GM19025 (cell line): ENCODE data around the gene DDAH2.

ENCODE experiments used
- ATAC-seq: cut with Tn5 transposase; IDR thresholded peaks from one replicate; pipeline ENCODE4 v1.9.1; 2021; ENCODE audit warnings: mild to moderate bottlenecking, low read depth, moderate library complexity; ENCODE audit not compliant: unreplicated experiment

DDAH2 gene

DNA sequence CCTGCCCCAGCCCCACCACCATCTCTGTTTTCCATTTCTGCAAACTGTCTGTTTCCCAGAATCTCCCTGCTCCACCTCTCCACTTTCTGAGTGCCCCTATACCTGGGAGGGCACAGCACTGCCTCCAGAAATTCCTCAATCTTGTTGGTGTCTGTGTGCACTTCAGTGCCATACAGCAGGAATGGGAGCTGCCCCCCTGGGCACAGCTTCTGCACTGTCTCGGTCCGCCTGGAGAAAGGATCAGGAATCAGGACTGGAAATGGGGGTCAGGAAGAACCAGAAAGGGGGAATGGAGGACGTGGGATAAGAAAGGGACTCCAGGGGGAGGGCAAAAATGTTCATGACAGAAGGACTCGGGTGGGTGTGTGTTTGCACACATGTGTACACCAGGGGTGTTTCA, 4.6 kb upstream of the DDAH2 start:
- no peak for ATAC-seq

GRCh38 chr6:31732029-31732428, 2.9 kb upstream of the DDAH2 start:
- no peak for ATAC-seq

DNA sequence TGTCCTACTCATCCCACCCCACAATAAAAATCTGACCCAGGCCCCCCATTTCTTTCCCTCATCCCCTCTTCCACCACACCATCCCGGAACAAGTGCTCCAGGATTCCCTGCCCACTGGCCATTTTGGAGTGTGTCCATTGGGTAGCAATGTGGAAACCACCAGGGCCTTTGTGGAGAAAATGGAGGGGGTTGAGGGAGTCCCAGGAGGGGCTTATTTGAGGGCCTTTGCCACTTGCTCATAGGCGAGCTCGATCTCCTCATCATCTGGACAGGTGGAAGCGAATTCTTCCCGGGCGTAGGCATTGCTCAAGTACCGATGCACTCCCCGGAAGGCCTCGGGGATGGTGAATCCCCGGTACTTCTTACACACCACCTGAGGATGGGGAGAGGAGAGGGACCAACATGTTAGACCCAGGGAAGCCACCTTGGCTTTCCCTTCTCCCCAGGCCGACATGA, 1.6 kb upstream of the DDAH2 start:
- no peak for ATAC-seq

GRCh38 chr6:31729979-31730630, 1.0 kb upstream of the DDAH2 start:
- ATAC-seq: no peak

GRCh38 chr6:31729515-31729978, 448 bp upstream of the DDAH2 start:
- peak; percentile 42 for ATAC-seq

GRCh38 chr6:31727717-31728671, 1.1 kb downstream of the DDAH2 start:
- ATAC-seq: no peak

DNA sequence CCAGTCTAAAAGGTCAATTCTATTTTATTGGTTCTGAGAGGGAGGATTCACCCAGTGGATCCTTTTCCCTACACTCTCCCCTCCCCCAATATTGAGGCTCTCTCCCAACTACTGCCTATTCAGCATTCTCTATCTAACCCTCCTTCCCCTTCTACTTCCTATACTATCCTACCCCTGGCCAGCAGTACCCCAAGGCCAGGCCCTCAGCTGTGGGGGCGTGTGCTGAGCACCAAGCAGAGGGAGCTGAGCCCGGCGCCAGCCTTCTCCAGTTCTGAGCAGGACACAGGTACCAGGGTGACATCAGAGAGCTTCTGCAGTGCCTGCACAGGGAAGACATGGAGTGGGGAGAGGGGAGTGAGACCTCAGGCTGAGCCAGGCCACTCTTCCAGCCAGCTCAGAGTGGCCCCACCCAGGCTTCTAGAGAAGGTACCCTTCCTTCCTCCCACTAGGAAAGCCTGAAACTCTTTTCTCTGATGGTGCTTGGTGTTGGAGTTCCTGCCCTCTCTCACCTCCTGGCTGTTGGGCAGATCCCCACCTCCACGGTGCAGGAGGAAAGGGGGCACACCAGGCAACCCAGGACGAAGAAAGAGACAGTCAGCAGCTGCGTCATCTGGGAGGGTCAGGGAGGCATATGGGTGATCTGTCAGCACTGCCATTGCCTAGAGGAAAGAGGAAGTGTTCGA, 1.9 kb downstream of the DDAH2 start:
- ATAC-seq: no peak

DNA sequence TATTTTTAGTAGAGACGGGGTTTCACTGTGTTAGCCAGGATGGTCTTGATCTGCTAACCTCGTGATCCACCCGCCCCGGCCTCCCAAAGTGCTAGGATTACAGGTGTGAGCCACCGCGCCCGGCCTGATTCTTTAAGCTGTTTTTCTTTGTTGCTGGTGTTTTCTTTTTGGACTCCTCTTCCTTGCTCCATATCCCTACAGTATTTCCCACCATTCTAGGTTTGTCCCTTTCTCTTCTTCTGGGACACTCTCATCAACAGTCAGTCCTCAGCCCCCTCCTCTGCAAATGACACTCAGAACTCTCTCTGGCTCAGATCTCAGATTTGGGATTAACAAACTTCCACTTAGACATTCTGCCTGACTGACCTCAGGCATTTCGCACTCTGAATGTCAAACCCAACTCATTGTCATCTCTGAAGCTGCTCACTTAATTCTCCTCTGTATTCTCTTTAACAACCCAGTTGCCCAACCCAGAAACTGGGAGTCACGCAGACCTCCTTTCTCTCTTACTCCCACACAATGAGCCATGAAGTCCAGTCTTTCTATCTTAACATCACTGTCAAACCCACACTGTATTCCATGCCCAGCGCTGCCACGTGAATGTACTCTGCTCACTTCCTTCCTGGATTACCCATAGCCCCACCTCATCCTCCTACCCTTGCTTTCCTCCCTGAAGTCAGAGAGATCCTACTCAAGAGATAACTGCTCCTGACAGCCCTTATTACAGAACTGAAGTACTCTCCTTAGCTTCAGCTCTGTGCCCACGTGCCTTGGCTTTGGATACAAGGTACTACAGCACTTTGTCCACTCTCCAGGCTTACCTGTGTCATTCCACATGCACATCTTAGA, 3.4 kb downstream of the DDAH2 start:
- no peak for ATAC-seq

- no peak for ATAC-seq
Observed at GRCh38 chr6:31723980-31724691, 5.0 kb downstream of the DDAH2 start.

- no peak for ATAC-seq
Observed at GRCh38 chr6:31723245-31723979, 5.7 kb downstream of the DDAH2 start, which contains the start of gene MPIG6B. Gene MPIG6B (plus strand): TSS chr6:31723373. CDS start chr6:31723384, 11 bp downstream.

- no peak for ATAC-seq
Observed at GRCh38 chr6:31722173-31722572, 6.9 kb downstream of the DDAH2 start.

DNA sequence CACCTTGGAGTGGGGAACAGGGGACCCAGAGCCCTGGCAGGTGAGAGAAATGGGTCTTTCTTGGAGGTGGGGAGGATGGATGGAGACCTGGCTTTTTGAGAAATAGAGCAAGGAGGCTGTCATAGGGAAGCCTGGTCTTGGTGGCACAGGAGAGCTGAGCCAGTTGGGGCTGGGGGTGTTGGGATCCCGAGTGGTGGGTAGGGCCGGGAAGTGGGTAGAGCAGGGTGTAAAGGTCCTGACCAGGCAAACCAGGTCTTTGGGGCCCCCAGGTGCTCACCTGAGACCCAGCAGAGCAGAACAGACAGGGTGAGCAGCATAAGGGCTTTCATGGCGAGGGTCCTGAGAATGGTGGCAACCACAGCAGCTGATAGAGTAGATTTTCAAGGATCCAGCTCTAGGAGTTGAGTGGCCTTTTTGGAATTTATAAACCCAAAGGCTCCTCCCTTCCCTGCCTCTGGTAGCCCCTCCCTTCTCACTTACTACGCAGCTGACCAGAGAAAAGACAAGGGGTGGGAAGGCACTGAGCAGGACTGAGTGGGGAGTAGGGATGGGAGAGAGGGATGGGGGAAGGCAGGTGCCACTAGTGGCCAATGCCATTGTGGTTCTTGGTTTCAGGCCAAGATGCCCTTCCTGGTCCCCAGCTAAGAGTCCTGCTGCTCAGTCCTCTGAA, 7.6 kb downstream of the DDAH2 start, which contains the start of gene LY6G6C:
Gene LY6G6C, minus strand, starts transcription at position 396 of the 670 bp plus-strand sequence. Its CDS starts 67 bp downstream, at position 329.
- no peak for ATAC-seq

DNA sequence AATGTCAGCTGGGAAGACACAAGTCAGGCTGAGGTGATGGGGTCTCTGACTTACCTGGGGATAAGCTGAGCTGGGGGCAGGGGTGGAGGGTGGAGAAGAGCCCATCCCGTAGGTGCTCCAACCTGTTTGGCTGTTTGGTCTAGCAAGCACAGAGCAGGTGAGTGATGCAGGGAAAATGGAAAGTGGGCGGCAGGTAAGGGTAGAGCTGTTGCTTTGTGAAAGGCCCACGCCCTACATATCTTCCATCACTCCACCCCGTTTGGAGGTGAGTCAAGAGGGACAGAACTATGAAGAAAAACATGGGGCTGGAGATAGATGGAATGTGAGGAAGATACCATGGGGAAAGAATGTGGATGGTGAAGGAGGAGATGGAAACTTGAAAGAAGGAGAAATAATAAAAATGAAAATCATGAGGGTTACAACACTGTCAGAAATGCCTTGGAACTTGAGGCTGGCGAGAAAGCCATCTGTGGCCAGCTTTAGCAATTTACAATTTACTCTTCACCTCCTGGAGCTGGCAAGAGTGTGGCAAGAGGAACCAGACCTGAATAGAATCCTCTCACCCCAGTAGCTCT, 8.8 kb downstream of the DDAH2 start:
- no peak for ATAC-seq

DNA sequence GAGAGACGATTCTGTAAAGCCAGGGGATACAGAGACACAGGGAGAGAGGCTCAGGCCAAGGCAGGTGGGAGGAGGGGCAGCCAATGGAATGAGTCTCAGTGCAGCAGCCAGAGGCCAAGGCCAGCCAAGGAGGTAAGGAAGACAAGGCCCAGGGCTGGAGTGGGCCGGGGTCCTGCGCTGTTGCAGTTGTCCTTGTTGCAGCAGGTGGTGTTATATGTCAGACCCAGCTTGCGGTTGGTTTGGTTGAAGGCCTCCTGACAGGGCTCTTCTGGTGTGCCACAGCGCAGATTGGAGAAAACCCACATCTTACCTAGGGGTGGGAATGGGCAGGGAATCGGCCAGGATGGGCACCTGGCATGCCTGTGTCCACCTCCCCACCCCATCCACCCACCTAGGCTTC, 10.1 kb downstream of the DDAH2 start:
- ATAC-seq: no peak

DNA sequence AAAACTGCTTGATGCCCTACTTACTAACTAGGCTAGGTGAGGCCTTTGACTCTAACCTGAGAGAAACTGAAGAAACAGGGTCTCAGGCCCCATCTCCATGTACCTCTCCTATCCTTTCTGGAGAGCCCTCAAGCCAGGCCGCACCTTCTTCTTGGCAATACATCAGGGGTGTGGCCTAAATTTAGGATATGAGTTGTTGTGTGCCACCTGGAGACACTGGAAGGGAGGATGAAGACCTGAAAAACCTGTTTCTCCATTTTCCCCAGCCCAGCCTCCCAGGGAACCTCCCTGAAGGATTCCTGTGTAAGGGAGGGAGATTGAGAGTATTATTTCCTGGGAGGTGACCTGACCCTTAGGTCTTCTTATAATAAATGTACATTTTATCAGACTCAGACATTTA, 10.8 kb downstream of the DDAH2 start:
- ATAC-seq: no peak

DNA sequence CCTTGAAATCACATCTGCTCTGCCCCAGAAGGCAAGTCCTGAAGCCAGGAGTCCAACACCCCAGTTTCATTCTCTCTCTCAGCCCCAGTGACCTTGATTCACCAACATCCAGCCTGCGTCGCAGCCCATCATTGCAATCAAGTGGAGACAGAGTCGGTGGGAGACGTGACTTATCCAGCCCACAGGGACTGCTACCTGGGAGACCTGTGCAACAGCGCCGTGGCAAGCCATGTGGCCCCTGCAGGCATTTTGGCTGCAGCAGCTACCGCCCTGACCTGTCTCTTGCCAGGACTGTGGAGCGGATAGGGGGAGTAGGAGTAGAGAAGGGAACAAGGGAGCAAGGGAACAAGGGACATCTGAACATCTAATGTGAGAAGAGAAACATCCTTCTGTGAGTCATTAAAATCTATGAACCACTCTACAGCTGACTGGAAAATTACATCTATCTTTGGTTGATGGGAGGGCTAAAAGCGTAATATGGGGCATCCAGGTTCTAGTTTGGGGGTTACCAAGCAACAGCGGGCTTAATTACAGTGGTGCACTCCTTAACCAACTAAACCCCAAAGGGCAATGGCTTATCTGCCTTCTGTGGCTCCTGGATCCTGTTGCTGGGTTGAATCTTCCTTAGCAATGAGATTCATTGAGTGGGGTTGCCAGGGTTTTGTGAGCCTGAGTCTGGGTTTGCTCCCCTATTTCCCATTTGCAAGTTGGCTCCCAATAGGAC, 11.4 kb downstream of the DDAH2 start:
- no peak for ATAC-seq
